ENCODE data around the gene KYAT1. TPM values are rescaled to one million over a fixed set of nuclear protein-coding genes. Genes with fewer than 3 reads are reported as not detected.

Gene KYAT1
- polyA plus RNA-seq, 1 donor = 6.2 TPM

Other genes with a start within 250 kb of the KYAT1 start
- 42.1 TPM for gene DYNC2I2, start 225.1 kb downstream of the KYAT1 start, polyA plus RNA-seq (ENCODE audit: insufficient read length)
- 294 TPM for gene SET, start 192.7 kb downstream of the KYAT1 start, polyA plus RNA-seq (ENCODE audit: insufficient read length)
- gene PKN3, start 179.4 kb downstream of the KYAT1 start, polyA plus RNA-seq (ENCODE audit: insufficient read length) = 8.9 TPM
- 6.0 TPM for gene ZDHHC12, start 157.8 kb downstream of the KYAT1 start, polyA plus RNA-seq (ENCODE audit: insufficient read length)
- 35.6 TPM for gene ZER1, start 110.0 kb downstream of the KYAT1 start, polyA plus RNA-seq (ENCODE audit: insufficient read length)
- gene TBC1D13, start 94.7 kb downstream of the KYAT1 start, polyA plus RNA-seq (ENCODE audit: insufficient read length) = 37.4 TPM
- gene ENDOG, start 63.5 kb downstream of the KYAT1 start, polyA plus RNA-seq (ENCODE audit: insufficient read length) = 23.2 TPM
- 24.4 TPM for gene SPOUT1, start 52.2 kb downstream of the KYAT1 start, polyA plus RNA-seq (ENCODE audit: insufficient read length)
- gene LRRC8A, start 183 bp upstream of the KYAT1 start, polyA plus RNA-seq (ENCODE audit: insufficient read length) = 23.1 TPM
- gene PHYHD1, start 39.0 kb upstream of the KYAT1 start, polyA plus RNA-seq (ENCODE audit: insufficient read length) = 51.5 TPM
- gene DOLK, start 65.7 kb upstream of the KYAT1 start, polyA plus RNA-seq (ENCODE audit: insufficient read length) = 7.3 TPM
- gene NUP188, start 65.7 kb upstream of the KYAT1 start, polyA plus RNA-seq (ENCODE audit: insufficient read length) = 35.2 TPM
- 64.0 TPM for gene SH3GLB2, start 146.4 kb upstream of the KYAT1 start, polyA plus RNA-seq (ENCODE audit: insufficient read length)
- 15.9 TPM for gene MIGA2, start 154.7 kb upstream of the KYAT1 start, polyA plus RNA-seq (ENCODE audit: insufficient read length)
- gene DOLPP1, start 199.2 kb upstream of the KYAT1 start, polyA plus RNA-seq (ENCODE audit: insufficient read length) = 7.7 TPM
- 51.1 TPM for gene CRAT, start 228.8 kb upstream of the KYAT1 start, polyA plus RNA-seq (ENCODE audit: insufficient read length)
- gene PTPA, start 229.5 kb upstream of the KYAT1 start, polyA plus RNA-seq (ENCODE audit: insufficient read length) = 131 TPM

Measured in forelimb muscle (tissue), 1 donor.